ENCODE measurements around the gene SKAP1. TPM values are rescaled to one million over a fixed set of nuclear protein-coding genes. Genes with fewer than 3 reads are reported as not detected.

Gene SKAP1
- total and polyA plus RNA-seq, 2 experiments from 2014 or later, result 0.27 TPM; not detected in 1

- Mint-ChIP-seq H3K27me3 (ENCODE audit: insufficient read depth, low read depth, poor library complexity) (peaks cover 2% of the 10 kb centered on the region), H3K36me3 (ENCODE audit: low read depth) (no peaks in the 10 kb centered on the region), H3K27ac (no peak overlapping the region), H3K9me3 (no peaks in the 10 kb centered on the region), H3K4me3 (no peak overlapping the region), H3K4me1 (peaks cover 2% of the 10 kb centered on the region; the same call in 1 of the 3 replicates)
- no peaks in the 10 kb centered on the region for H3F3A ChIP-seq (replicated peaks; ENCODE audit: low read depth)
- H3K9me2 ChIP-seq (ENCODE audit: insufficient read depth), result no peaks in the 10 kb centered on the region
- H3K36me3 ChIP-seq (ENCODE audit: insufficient read depth), result no peaks in the 10 kb centered on the region
- no peak for TF ChIP-seq ZNF331 (CRISPR knock-in tag; IDR thresholded peaks at IDR 0.05; ENCODE audit: low read depth)
- TF ChIP-seq STAT1 (IDR thresholded peaks at IDR 0.05; ENCODE audit: unreplicated experiment), result no peak
- no peak for TF ChIP-seq ZNF114 (CRISPR knock-in tag; IDR thresholded peaks at IDR 0.05)
- TF ChIP-seq POLR2AphosphoS5 (IDR thresholded peaks at IDR 0.05; ENCODE audit: low read depth), result no peak
- no peak for TF ChIP-seq EZH2phosphoT487 (IDR thresholded peaks at IDR 0.05; ENCODE audit: unreplicated experiment)
- TF ChIP-seq CREB1 (CRISPR knock-in tag; IDR thresholded peaks at IDR 0.05; ENCODE audit: low read depth), result no peak
- TF ChIP-seq ZNF462 (CRISPR knock-in tag; IDR thresholded peaks at IDR 0.05), result no peak
- TF ChIP-seq CTCF (conservative IDR thresholded peaks at IDR 0.05; ENCODE audit: low read depth in 2 of 2), result no peak
- TF ChIP-seq ETS1 (IDR thresholded peaks at IDR 0.05), result no peak
- ATAC-seq (no peak), DNase-seq (ENCODE audit: low spot score) (no peak)
- H2AFZ ChIP-seq, result no peak overlapping the region
- no peaks in the 10 kb centered on the region for H4K20me1 ChIP-seq (replicated peaks; ENCODE audit: insufficient read depth)
- no peaks in the 10 kb centered on the region for H3K4me1 ChIP-seq (ENCODE audit: insufficient read depth)
- no peaks in the 10 kb centered on the region for H3K79me2 ChIP-seq (replicated peaks; ENCODE audit: insufficient read depth)
- no peaks in the 10 kb centered on the region for H3K27me3 ChIP-seq (ENCODE audit: insufficient read depth)
- no peak overlapping the region for H3K27ac ChIP-seq (ENCODE audit: low read depth)
- H3K4me2 ChIP-seq, result no peak overlapping the region
- no peak overlapping the region for H3K4me3 ChIP-seq
These were observed 37.2 kb downstream of the SKAP1 start for GRCh38 chr17:48392857-48393256.

All from GM23338 (cell line).